BE2C (cell line): ENCODE results near the gene DCHS2.

ENCODE experiments used
- DNase-seq: peaks from one replicate; pipeline ENCODE4 v3.0.0-alpha.2; 2020
- H3K27me3 ChIP-seq: fragments of 250-450 bp; sonication (Bioruptor Pico); 2 replicates; pipeline ENCODE4 v1.5.1; 2020; ENCODE audit warnings: mild to moderate bottlenecking
- H3K36me3 ChIP-seq: fragments of 250-450 bp; sonication (Bioruptor Pico); 2 replicates; pipeline ENCODE4 v1.5.1; 2020; ENCODE audit warnings: mild to moderate bottlenecking
- H3K4me1 ChIP-seq: fragments of 250-450 bp; sonication (Bioruptor Pico); 2 replicates; pipeline ENCODE4 v1.5.1; 2020
- H3K4me3 ChIP-seq: 2 replicates; pipeline ENCODE4 v1.5.1; 2011; ENCODE audit warnings: low read depth, low read length
- H3K9me3 ChIP-seq: fragments of 250-450 bp; sonication (Bioruptor Pico); 2 replicates; pipeline ENCODE4 v1.5.1; 2020
- CTCF ChIP-seq: IDR thresholded peaks from 2 replicates; pipeline ENCODE4 v1.5.1; 2012; ENCODE audit warnings: mild to moderate bottlenecking, low read depth, low read length

Gene DCHS2

GRCh38 chr4:154452798-154453346 lies 38.7 kb downstream of the DCHS2 start:
- TF ChIP-seq CTCF: no peak
- Histone ChIP-seq H3K9me3 (no peaks in the 10 kb centered on the region), H3K4me1 (no peaks in the 10 kb centered on the region), H3K4me3 (no peak overlapping the region), H3K27me3 (no peaks in the 10 kb centered on the region), H3K36me3 (no peaks in the 10 kb centered on the region)
- no peak for DNase-seq

GRCh38 chr4:154450966-154451365 lies 40.6 kb downstream of the DCHS2 start:
- TF ChIP-seq CTCF: no peak
- H3K27me3 ChIP-seq: no peaks in the 10 kb centered on the region
- no peaks in the 10 kb centered on the region for H3K36me3 ChIP-seq
- no peak for DNase-seq
- H3K4me1 ChIP-seq: no peaks in the 10 kb centered on the region
- no peak overlapping the region for H3K4me3 ChIP-seq
- no peaks in the 10 kb centered on the region for H3K9me3 ChIP-seq

GRCh38 chr4:154444958-154445357 lies 46.6 kb downstream of the DCHS2 start:
- no peak overlapping the region for H3K4me3 ChIP-seq

GRCh38 chr4:154441982-154442381 lies 49.6 kb downstream of the DCHS2 start:
- no peak for TF ChIP-seq CTCF
- no peak for DNase-seq
- Histone ChIP-seq H3K4me1 (no peaks in the 10 kb centered on the region), H3K9me3 (no peaks in the 10 kb centered on the region), H3K27me3 (no peaks in the 10 kb centered on the region), H3K4me3 (no peak overlapping the region), H3K36me3 (no peaks in the 10 kb centered on the region)

More at GRCh38 chr4:154444958-154445357, 46.6 kb downstream of the DCHS2 start:
- no peak for TF ChIP-seq CTCF
- Histone ChIP-seq H3K4me1 (no peaks in the 10 kb centered on the region), H3K9me3 (no peaks in the 10 kb centered on the region), H3K27me3 (no peaks in the 10 kb centered on the region), H3K36me3 (no peaks in the 10 kb centered on the region)
- no peak for DNase-seq

- no peak for TF ChIP-seq CTCF
- no peak for DNase-seq
- Histone ChIP-seq H3K4me3 (no peak overlapping the region), H3K27me3 (no peaks in the 10 kb centered on the region), H3K9me3 (no peaks in the 10 kb centered on the region), H3K4me1 (no peaks in the 10 kb centered on the region), H3K36me3 (no peaks in the 10 kb centered on the region)
Measured at GRCh38 chr4:154441124-154441523, 50.5 kb downstream of the DCHS2 start.

GRCh38 chr4:154439224-154439623 lies 52.4 kb downstream of the DCHS2 start:
- TF ChIP-seq CTCF: no peak
- no peaks in the 10 kb centered on the region for H3K4me1 ChIP-seq
- no peaks in the 10 kb centered on the region for H3K9me3 ChIP-seq
- H3K36me3 ChIP-seq: no peaks in the 10 kb centered on the region
- H3K4me3 ChIP-seq: no peak overlapping the region
- no peaks in the 10 kb centered on the region for H3K27me3 ChIP-seq
- no peak for DNase-seq
